Stimulated activated CD8-positive, alpha-beta memory T cell treated with anti-CD3 and anti-CD28 coated beads, Interleukin-12 subunit alpha, Interleukin-12 subunit beta, amount 100 ng/mL, for 24 hours (primary cell): ENCODE data around the gene TCF12.
"Not testable (repeated sequence)": the region's sequence is repeated elsewhere in the genome, so short reads cannot be mapped to it uniquely, and the experiment has no call there.

Experiments used
- DNase-seq: peaks from one replicate; pipeline ENCODE4 v3.0.0-alpha.2; 2020; ENCODE audit errors: extremely low read depth

Gene TCF12

DNA sequence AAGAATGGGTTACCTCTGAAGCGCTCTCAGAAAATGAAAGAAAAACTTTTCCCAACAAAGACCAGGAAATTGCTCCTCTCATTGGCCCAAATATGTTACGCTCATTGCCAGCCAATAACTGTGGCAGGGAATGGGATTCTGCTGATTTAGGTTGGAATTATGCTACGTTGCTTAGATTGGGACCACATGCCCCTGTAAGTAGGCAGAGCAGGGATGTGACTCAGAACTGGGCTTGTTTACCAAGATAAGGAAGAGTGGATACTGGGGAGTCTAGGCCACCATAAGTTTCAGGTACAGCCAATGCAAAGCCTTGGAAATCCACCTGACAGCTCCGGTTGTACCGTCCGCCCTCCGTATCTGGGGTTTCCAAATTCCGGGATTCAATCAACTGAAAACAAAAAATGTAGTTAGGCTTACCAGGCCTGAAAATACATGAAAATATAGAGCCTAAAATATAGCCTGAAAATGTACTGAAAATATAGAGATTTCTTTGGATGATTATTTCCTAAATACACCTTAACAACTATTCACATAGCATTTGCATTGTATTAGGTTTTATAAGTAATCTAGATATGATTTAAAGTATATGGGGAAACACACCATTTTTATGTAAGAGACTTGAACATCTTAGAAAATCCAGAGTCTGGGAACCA is 1.5 kb upstream of the TCF12 start:
- no peak for DNase-seq

GRCh38 chr15:56917652-56918045 is 795 bp upstream of the TCF12 start:
- DNase-seq: peak; percentile 1

DNA sequence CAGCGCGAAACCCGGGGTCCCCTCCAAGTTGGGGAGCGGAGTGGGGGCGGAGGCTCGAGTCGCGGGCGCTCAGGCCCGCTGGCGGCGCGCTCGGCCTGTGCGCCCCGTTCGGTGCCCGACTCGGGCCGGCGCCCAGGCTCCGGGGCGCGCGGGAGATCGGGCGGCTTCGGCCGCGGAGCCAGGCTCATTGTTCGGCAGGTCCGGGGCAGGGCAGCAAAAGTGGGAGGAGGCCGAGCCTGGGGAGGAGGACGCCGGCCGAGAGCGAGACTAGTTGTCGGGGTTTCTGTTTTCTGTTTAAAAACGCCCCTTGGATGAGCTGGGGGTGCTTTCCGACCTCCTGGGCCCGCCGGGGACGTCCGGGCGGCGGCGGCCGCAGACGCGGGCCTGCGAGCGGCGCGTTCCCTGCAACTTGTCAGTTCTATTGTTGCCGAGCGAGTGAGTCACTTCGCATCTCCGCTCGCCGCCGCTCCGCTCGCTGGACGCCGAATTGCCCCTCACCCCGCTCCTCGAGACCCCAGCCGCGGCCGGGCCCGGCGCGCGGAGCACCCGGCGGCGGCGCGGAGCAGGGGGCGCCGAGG is 676 bp downstream of the TCF12 start:
- DNase-seq: peak; percentile 22

DNA sequence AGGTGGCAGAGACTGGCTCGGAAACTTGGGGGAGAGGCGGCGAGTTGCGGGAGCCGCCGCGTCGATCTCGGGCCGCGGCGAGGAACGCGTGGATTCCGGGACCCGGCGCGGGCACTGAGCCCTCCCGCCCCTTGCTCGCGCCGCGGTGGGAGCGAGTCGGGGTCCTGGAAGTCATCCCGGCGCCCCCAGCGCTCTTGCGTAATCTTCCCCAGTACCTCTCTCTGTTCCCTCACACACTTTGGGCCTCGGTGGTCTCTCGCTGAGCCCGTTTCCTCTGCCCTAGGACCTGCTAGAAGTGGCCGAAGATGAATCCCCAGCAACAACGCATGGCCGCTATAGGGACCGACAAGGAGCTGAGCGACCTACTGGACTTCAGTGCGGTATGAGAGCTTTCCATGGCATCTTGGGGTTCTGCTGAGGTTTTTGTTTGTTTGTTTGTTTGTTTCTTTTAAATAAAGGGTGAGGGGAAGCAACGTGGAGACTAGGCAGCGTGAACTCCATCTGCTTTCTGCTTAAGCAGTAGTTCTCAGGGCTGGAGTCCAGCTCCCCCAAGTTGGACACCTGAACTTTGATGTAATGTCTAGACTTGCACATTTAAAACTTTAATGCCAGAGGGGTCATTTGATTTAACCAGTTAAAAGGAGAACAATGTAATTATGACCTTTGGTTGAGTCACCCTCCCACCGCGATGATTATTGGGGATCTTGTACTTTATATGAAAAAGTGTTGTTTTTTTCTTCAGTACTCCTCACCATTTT is 1.3 kb downstream of the TCF12 start:
- DNase-seq: no peak

GRCh38 chr15:56920367-56920627 is 1.9 kb downstream of the TCF12 start:
- no peak for DNase-seq

GRCh38 chr15:56923174-56923591 is 4.7 kb downstream of the TCF12 start:
- no peak for DNase-seq

GRCh38 chr15:56927816-56928215 is 9.4 kb downstream of the TCF12 start:
- DNase-seq: no peak

DNA sequence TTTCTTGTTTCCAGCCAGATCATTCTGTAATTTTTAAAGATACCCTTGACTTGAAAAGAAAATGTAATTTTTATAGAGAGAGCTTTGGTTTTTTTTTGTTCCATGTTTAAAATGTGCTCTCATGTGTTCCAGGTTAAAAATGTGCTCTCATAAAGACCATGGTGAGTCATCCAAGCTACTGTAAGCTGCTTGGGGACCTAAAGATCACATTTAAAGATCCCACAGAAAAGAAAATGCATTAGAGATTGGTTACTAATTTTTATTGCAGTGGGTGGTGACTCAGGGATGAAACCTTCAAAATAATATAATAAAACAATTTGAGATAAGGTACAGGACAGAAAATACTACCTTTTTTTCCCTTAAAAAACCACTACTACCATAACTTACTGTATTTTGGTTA is 11.0 kb downstream of the TCF12 start:
- DNase-seq: no peak

DNA sequence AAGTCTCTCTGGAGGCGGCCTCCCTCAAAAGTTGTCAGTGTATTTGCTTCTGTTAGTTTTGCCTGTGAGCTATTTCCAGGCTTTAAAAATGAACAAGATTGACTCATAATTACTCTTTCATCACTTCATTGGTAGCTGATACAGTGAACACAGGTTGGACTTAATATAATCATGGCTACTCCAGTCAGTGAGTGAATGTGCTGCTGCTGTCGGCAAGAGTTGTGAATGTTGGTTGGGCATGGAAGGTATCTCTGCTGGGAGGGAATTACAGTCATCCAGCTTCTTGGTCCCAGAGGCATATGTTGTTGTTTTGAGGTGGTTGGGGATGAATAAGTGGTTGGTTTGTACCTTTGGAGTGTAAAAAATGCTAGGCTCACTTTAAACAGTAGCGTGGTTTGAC is 11.5 kb downstream of the TCF12 start:
- DNase-seq: no peak

GRCh38 chr15:56930669-56931313 is 12.3 kb downstream of the TCF12 start:
- DNase-seq: no peak

- no peak for DNase-seq
Measured at GRCh38 chr15:56931639-56932508, 13.4 kb downstream of the TCF12 start.

GRCh38 chr15:56932509-56932868 is 14.0 kb downstream of the TCF12 start:
- not testable (repeated sequence) for DNase-seq

DNA sequence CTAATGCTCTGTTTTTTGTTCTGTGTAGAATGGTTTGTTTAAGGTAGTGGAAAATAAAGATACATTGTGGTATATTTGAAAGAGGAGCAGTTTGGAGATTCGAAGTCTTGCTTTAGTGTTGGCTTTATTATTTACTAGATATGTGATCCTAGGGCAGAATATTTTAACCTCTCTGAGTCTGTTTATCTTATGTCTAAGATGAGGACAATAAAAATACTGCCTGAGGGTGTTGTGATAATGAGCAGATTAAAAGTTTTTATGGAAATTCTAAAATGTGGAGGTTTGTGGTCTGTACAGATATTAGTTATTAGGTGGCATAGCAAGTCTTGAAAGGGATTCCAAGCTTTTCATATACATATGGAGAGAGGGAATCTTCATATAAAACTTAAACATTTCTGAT is 15.0 kb downstream of the TCF12 start:
- no peak for DNase-seq

DNA sequence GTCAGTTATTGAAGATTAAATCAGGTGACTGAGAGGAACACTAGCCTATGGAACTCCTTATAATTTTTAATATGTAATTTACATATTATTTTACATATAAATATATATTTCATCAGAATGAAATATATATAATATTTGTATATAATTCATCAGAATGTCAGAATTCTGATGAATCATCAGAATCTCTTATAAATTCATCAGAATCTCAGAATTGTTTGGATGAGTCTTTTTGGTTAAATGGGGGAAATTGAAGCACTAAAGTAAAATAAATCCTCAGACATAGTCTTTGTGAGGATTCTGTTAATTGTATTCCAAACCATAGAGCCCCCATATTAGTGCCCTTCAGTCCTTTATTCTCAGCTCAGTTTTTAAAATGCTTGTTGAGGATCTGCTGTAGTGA is 15.4 kb downstream of the TCF12 start:
- no peak for DNase-seq

GRCh38 chr15:56934269-56934668 is 15.8 kb downstream of the TCF12 start:
- DNase-seq: no peak

DNA sequence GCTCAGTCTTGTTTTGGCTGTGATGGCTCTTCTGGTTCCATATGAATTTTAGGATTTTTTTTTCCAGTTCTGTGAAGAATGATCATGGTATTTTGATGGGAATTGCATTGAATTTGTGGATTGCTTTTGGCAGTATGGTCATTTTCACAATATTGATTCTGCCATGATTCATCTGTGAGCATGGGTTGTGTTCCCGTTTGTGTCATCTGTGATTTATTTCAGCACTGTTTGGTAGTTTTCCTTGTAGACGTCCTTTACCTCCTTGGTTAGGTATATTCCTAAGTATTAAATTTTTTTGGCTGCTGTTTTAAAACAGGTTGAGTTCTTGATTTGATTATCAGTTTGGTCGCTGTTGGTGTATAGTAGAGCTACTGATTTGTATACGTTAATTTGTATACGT is 18.5 kb downstream of the TCF12 start:
- no peak for DNase-seq

DNA sequence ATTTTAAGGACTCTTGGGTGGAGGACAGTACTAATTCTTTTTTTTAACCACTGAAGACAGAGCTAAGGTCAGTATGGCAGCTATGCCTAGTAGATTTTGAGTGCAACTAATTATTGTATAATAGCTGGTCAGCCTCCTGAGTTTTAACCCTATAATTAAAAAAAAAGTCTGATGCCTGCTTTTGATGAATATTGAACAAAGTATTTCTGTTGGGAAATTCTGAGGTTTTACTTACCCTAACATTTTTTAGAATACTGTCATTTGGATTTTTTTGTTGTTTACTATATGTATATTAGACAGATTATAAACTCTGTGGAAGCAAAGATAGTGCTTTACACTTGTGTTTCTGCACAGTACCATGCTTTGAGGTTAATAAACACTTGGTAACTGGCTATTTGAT is 20.8 kb downstream of the TCF12 start:
- DNase-seq: no peak

DNA sequence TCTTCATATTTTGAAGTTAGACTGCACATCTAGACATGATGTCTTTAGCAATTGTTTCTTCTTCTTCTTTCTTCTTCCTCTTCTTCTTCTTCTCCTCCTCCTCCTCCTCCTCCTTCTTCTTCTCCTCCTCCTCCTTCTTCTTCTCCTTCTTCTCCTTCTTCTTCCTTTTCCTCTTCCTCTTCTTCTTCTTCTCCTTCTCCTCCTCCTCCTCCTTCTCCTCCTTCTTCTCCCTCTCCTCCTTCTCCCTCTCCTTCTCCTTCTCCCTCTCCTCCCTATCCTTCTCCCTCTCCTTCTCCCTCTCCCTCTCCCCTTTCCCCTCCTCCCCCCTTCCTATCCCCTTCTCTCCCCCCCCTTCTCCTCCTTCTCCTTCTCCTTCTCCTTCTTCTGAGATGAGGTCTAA is 21.9 kb downstream of the TCF12 start:
- no peak for DNase-seq

GRCh38 chr15:56942118-56942517 is 23.7 kb downstream of the TCF12 start:
- no peak for DNase-seq

GRCh38 chr15:56943403-56943802 is 25.0 kb downstream of the TCF12 start:
- DNase-seq: no peak

- no peak for DNase-seq
Measured at GRCh38 chr15:56944485-56944884, 26.0 kb downstream of the TCF12 start.

GRCh38 chr15:56946150-56946549 is 27.7 kb downstream of the TCF12 start:
- DNase-seq: no peak
